Activated naive CD8-positive, alpha-beta T cell treated with anti-CD3 and anti-CD28 coated beads for 36 hours (primary cell): ENCODE data around the gene ARL8A. TPM values are rescaled to one million over a fixed set of nuclear protein-coding genes. Genes with fewer than 3 reads are reported as not detected.
"Not testable (repeated sequence)": the region's sequence is repeated elsewhere in the genome, so short reads cannot be mapped to it uniquely, and the experiment has no call there.

ENCODE experiments used
- DNase-seq: peaks from one replicate; pipeline ENCODE4 v3.0.0; 2021
- H3K27ac Mint-ChIP-seq: one replicate; pipeline ENCODE4 v1.8.0; 2022; ENCODE audit warnings: mild to moderate bottlenecking, moderate library complexity, mixed read lengths
- H3K27me3 Mint-ChIP-seq: one replicate; pipeline ENCODE4 v1.8.0; 2022; ENCODE audit warnings: mild to moderate bottlenecking, mixed read lengths
- H3K36me3 Mint-ChIP-seq: one replicate; pipeline ENCODE4 v1.8.0; 2021; ENCODE audit warnings: mild to moderate bottlenecking, mixed read lengths
- H3K4me1 Mint-ChIP-seq: one replicate; pipeline ENCODE4 v1.8.0; 2021; ENCODE audit warnings: mixed read lengths
- H3K4me3 Mint-ChIP-seq: one replicate; pipeline ENCODE4 v1.8.0; 2022; ENCODE audit warnings: mild to moderate bottlenecking, moderate library complexity, mixed read lengths
- H3K9me3 Mint-ChIP-seq: one replicate; pipeline ENCODE4 v1.8.0; 2022; ENCODE audit warnings: mixed read lengths
- total RNA-seq, 2 experiments: library from RNA; stranded (reverse); gene quantifications; one replicate each; pipeline ENCODE4 v1.2.3, GENCODE V29; 2021

The ARL8A gene
- total RNA-seq, 2 experiments from 2014 or later: 23.4 to 27.8 TPM

DNA sequence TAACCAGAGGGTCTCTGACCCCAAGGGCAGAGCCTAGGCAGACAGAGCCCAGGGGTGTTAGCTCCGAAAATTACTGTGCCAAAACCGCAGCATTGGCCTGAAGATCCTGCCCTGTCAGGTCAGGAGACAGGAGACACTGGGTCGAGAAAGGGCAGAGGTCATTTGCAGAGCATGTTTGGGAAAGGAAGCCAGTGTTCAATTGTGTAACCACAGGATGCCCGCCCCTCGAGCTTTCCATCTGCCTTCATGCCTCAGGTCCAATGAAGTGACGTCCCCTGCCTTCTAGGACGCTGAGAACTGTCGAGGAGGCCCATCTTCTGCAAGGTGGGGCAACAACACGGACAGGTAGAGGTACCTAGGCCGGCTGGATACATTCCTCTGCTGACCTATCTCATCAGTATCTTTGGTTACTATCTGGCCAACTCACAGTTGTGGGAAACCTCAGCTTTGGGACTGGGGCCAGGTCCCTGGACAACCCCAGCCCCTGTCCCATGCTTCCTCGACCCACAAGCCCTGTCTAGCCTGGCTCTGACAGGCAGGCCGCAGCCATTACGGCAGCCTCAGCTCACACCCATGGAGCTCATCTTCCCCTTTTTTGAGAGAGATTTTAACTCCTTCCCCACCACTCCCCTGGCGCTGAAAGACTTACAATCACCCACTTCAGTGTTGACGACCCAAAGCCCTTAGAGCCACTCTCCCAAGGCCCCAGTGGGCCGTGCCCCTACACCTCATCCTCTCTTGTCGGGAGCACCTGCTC lies 1.3 kb downstream of the ARL8A start:
- H3K27ac Mint-ChIP-seq: peak overlapping the region; percentile 91
- no peaks in the 10 kb centered on the region for H3K27me3 Mint-ChIP-seq
- peaks cover 12% of the 10 kb centered on the region for H3K36me3 Mint-ChIP-seq
- peaks cover 32% of the 10 kb centered on the region for H3K4me1 Mint-ChIP-seq
- no peaks in the 10 kb centered on the region for H3K9me3 Mint-ChIP-seq
- peak; percentile 21 for DNase-seq
- H3K4me3 Mint-ChIP-seq: peak overlapping the region; percentile 94

GRCh38 chr1:202141468-202141867 lies 3.1 kb downstream of the ARL8A start:
- peaks cover 32% of the 10 kb centered on the region for H3K4me1 Mint-ChIP-seq
- not testable (repeated sequence) for DNase-seq, H3K27ac Mint-ChIP-seq, H3K4me3 Mint-ChIP-seq, H3K27me3 Mint-ChIP-seq, H3K36me3 Mint-ChIP-seq, H3K9me3 Mint-ChIP-seq

DNA sequence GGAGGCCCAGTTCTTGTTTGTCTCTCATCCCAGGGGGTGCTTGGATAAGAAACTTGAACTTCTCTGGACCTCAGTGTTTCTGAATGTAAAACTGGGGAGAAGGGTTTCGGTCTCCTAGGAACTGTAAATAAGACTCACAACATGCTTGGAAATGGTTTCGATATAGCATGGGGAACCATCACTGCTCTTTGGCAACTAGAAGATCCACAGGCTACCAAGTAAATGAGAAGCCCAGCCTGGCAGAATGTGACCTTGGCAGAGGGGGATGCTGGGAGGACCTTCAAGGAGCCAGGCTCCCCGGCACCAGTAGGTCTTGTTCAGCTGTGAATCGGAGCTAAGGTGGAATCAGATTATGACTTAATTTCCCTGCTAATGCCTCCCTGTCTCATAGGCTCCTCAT lies 3.7 kb downstream of the ARL8A start:
- DNase-seq: no peak
- H3K4me1 Mint-ChIP-seq: peaks cover 32% of the 10 kb centered on the region

GRCh38 chr1:202135221-202135721 lies 9.3 kb downstream of the ARL8A start:
- no peaks in the 10 kb centered on the region for H3K9me3 Mint-ChIP-seq
- no peak overlapping the region for H3K4me3 Mint-ChIP-seq
- no peaks in the 10 kb centered on the region for H3K36me3 Mint-ChIP-seq
- no peak overlapping the region for H3K27ac Mint-ChIP-seq
- no peaks in the 10 kb centered on the region for H3K27me3 Mint-ChIP-seq
- no peaks in the 10 kb centered on the region for H3K4me1 Mint-ChIP-seq
- DNase-seq: peak; percentile 39

More for the DNA sequence above, 3.7 kb downstream of the ARL8A start:
- Mint-ChIP-seq H3K9me3 (no peaks in the 10 kb centered on the region), H3K36me3 (peaks cover 7% of the 10 kb centered on the region), H3K27me3 (no peaks in the 10 kb centered on the region), H3K27ac (no peak overlapping the region), H3K4me3 (no peak overlapping the region)

DNA sequence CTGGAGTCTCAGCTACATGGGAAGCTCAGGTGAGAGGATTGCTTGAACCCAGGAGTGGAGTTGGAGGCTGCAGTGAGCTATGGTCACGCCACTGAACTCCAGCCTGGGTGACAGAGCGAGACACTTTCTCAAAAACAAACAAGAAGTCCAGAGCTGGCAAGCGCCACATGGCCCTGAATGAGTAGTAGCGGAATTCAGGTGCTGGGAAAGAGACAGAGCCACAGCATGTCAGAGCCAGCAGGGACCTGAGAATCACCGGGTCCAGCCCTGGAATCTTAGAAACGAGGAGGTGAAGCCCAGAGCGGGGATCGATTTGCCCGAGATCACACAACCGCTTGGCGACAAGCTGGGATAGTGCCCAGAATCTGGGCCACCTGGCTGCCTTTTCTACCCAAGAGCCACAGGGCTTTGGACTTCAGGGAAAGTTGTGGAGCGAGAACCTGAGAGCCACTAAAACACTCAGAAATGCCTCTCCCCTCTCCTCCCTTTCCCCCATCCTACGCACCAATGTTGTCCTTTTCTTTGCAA lies 9.8 kb downstream of the ARL8A start:
- Mint-ChIP-seq H3K4me3 (no peak overlapping the region), H3K27ac (no peak overlapping the region), H3K36me3 (no peaks in the 10 kb centered on the region), H3K4me1 (no peaks in the 10 kb centered on the region), H3K27me3 (no peaks in the 10 kb centered on the region), H3K9me3 (no peaks in the 10 kb centered on the region)
- no peak for DNase-seq

DNA sequence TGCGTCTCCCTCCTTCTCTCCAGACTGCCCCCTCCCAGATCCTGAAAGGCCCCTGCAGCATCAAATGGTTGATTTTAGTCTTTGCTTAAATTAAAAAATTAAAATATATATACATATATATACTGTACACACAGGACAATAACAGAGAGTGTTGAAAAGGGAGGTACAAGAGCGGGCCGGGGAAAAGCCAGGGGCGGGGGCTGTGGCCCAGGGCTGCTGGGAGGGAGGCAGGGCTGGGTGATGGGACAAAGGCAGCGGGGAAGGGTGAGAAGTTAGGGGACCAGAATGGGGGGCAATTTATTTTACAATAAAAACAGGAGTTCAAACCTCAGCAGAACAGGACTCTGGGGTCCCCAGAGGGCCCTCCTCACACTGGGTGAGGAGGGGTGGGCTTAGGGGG lies 10.5 kb downstream of the ARL8A start:
- H3K27me3 Mint-ChIP-seq: no peaks in the 10 kb centered on the region
- H3K4me3 Mint-ChIP-seq: no peak overlapping the region
- DNase-seq: no peak
- H3K4me1 Mint-ChIP-seq: no peaks in the 10 kb centered on the region
- no peaks in the 10 kb centered on the region for H3K36me3 Mint-ChIP-seq
- no peak overlapping the region for H3K27ac Mint-ChIP-seq
- H3K9me3 Mint-ChIP-seq: no peaks in the 10 kb centered on the region

GRCh38 chr1:202133496-202133895 lies 11.0 kb downstream of the ARL8A start:
- no peaks in the 10 kb centered on the region for H3K27me3 Mint-ChIP-seq
- H3K4me3 Mint-ChIP-seq: no peak overlapping the region
- no peak for DNase-seq
- H3K4me1 Mint-ChIP-seq: no peaks in the 10 kb centered on the region
- no peaks in the 10 kb centered on the region for H3K36me3 Mint-ChIP-seq
- no peaks in the 10 kb centered on the region for H3K9me3 Mint-ChIP-seq
- H3K27ac Mint-ChIP-seq: no peak overlapping the region

DNA sequence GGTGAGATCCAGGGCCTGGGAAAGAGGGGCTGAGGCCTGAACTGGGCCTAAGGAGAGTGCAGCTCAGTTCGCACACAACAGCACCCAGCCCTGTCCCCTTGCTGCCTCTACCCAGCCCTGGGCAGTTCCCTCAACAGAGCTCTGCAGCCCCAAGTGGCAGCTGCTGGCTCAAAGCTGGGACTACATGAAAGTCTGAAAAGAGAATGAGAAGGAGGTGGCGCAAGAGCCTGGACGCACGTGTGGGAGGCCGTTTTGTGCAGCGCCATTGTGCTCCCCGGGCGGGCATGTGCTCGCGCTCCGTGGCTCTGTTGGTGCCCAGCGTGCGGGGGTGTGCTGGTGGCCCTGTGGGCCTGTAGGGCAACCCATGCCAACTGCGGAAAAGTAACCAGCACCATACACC lies 11.5 kb downstream of the ARL8A start:
- Mint-ChIP-seq H3K27me3 (no peaks in the 10 kb centered on the region), H3K9me3 (no peaks in the 10 kb centered on the region), H3K27ac (no peak overlapping the region), H3K4me1 (no peaks in the 10 kb centered on the region), H3K4me3 (no peak overlapping the region), H3K36me3 (no peaks in the 10 kb centered on the region)
- no peak for DNase-seq

- H3K4me3 Mint-ChIP-seq: no peak overlapping the region
- H3K27ac Mint-ChIP-seq: no peak overlapping the region
- H3K9me3 Mint-ChIP-seq: no peaks in the 10 kb centered on the region
- H3K27me3 Mint-ChIP-seq: no peaks in the 10 kb centered on the region
- no peak for DNase-seq
- H3K36me3 Mint-ChIP-seq: no peaks in the 10 kb centered on the region
- no peaks in the 10 kb centered on the region for H3K4me1 Mint-ChIP-seq
Measured at GRCh38 chr1:202131956-202132821, 12.3 kb downstream of the ARL8A start.

- no peaks in the 10 kb centered on the region for H3K4me1 Mint-ChIP-seq
- H3K27ac Mint-ChIP-seq: no peak overlapping the region
- H3K27me3 Mint-ChIP-seq: no peaks in the 10 kb centered on the region
- no peak for DNase-seq
- no peaks in the 10 kb centered on the region for H3K9me3 Mint-ChIP-seq
- H3K36me3 Mint-ChIP-seq: no peaks in the 10 kb centered on the region
- H3K4me3 Mint-ChIP-seq: no peak overlapping the region
Measured at GRCh38 chr1:202130816-202131522, 13.6 kb downstream of the ARL8A start.

GRCh38 chr1:202130297-202130721 lies 14.2 kb downstream of the ARL8A start:
- H3K4me1 Mint-ChIP-seq: no peaks in the 10 kb centered on the region
- no peak for DNase-seq
- no peak overlapping the region for H3K4me3 Mint-ChIP-seq
- no peaks in the 10 kb centered on the region for H3K36me3 Mint-ChIP-seq
- no peak overlapping the region for H3K27ac Mint-ChIP-seq
- H3K27me3 Mint-ChIP-seq: no peaks in the 10 kb centered on the region
- H3K9me3 Mint-ChIP-seq: no peaks in the 10 kb centered on the region

GRCh38 chr1:202129453-202130296 lies 14.9 kb downstream of the ARL8A start:
- no peaks in the 10 kb centered on the region for H3K36me3 Mint-ChIP-seq
- no peaks in the 10 kb centered on the region for H3K9me3 Mint-ChIP-seq
- no peak for DNase-seq
- H3K27ac Mint-ChIP-seq: no peak overlapping the region
- no peak overlapping the region for H3K4me3 Mint-ChIP-seq
- H3K27me3 Mint-ChIP-seq: no peaks in the 10 kb centered on the region
- H3K4me1 Mint-ChIP-seq: no peaks in the 10 kb centered on the region

GRCh38 chr1:202127836-202128622 lies 16.5 kb downstream of the ARL8A start:
- Mint-ChIP-seq H3K9me3 (no peaks in the 10 kb centered on the region), H3K4me3 (no peak overlapping the region), H3K27me3 (no peaks in the 10 kb centered on the region), H3K36me3 (no peaks in the 10 kb centered on the region), H3K4me1 (no peaks in the 10 kb centered on the region), H3K27ac (no peak overlapping the region)
- DNase-seq: no peak
